K562 (cell line): ENCODE results near the gene OR6Y1. TPM values are rescaled to one million over a fixed set of nuclear protein-coding genes. Genes with fewer than 3 reads are reported as not detected.

ENCODE experiments used
- ATAC-seq: fragments of 200-7000 bp; cut with Tn5 transposase; 3 replicates; pipeline ENCODE4 v1.9.1; 2020; ENCODE audit warnings: moderate library complexity
- BruUV-seq: library from RNA; stranded (reverse); fragments of 400-500 nt; replicated peaks from 2 replicates; lab custom pipeline; 2021; lab: Mats Ljungman, UMichigan
- CTCF ChIA-PET: fragments of 300-600 bp; formaldehyde crosslinking; extraction: SDS; loops from one replicate; lab custom pipeline; 2021; ENCODE audit warnings: low intra/inter-chr PET ratio; lab: Yijun Ruan, JAX
- POLR2A ChIA-PET: fragments of 300-600, 350-650 bp; sonication (Branson Sonifier 250); formaldehyde crosslinking; extraction: SDS; loops from one replicate; lab custom pipeline; 2021; ENCODE audit warnings: antibody characterized with exemption, inconsistent platforms; lab: Yijun Ruan, JAX
- DNase-seq, 4 experiments: peaks; one replicate each; pipeline versions ENCODE4 v3.0.0 to v3.0.0-alpha.2; 2011 to 2018; ENCODE audit warnings: low spot score in 3 of 4, mixed read lengths in 3 of 4; ENCODE audit errors: extremely low read depth in 1 of 4
- FAIRE-seq: peaks from 2 replicates; lab custom pipeline; 2011; peaks lifted over from hg19 to GRCh38; lab: Jason Lieb, UNC
- H2AFZ ChIP-seq: 2 replicates; pipeline ENCODE4 v1.6.0; 2011; ENCODE audit warnings: low read depth, low read length, control low read depth, inconsistent platforms
- H3K27ac ChIP-seq: fragments of 200-600 bp; 3 replicates; pipeline ENCODE4 v1.8.0; 2011; ENCODE audit warnings: low read depth, mild to moderate bottlenecking, control low read depth, inconsistent platforms, low read length, moderate library complexity, mixed read lengths; ENCODE audit errors: extremely low read depth
- H3K27me3 ChIP-seq, 2 experiments: fragments of 300-600 bp in 1 of 2; 2 replicates in 1 of 2; 3 replicates in 1 of 2; pipeline versions ENCODE4 v1.6.0 to v1.8.0; 2011; ENCODE audit warnings: inconsistent platforms in 2 of 2, low read length in 2 of 2, mild to moderate bottlenecking in 1 of 2, mixed read lengths in 1 of 2, moderate library complexity in 1 of 2; ENCODE audit not compliant: control insufficient read depth in 2 of 2, insufficient read depth in 2 of 2
- H3K36me3 ChIP-seq: fragments of 300-600 bp; 3 replicates; pipeline ENCODE4 v1.8.0; 2011; ENCODE audit warnings: mild to moderate bottlenecking, low read length, inconsistent platforms; ENCODE audit not compliant: control insufficient read depth, insufficient read depth
- H3K4me1 ChIP-seq, 2 experiments: fragments of 200-600 bp in 1 of 2; replicated peaks in 1 of 2; 2 replicates in 1 of 2; 3 replicates in 1 of 2; pipeline versions ENCODE4 v1.5.1 to v1.8.0; 2011; ENCODE audit warnings: inconsistent platforms in 2 of 2, low read length in 2 of 2, mild to moderate bottlenecking in 1 of 2, mixed read lengths in 1 of 2, moderate library complexity in 1 of 2; ENCODE audit not compliant: control insufficient read depth in 2 of 2, insufficient read depth in 2 of 2
- H3K4me2 ChIP-seq: 2 replicates; pipeline ENCODE4 v1.6.1; 2011; ENCODE audit warnings: low read length, control low read depth, inconsistent platforms, mixed read lengths; ENCODE audit not compliant: insufficient read depth
- H3K4me3 ChIP-seq: fragments of 200-600 bp; sonication (generic), shearing (Covaris generic); 2 replicates; pipeline ENCODE4 v1.5.1; 2016; ENCODE audit warnings: control low read depth, inconsistent platforms
- H3K79me2 ChIP-seq: fragments of 200-600 bp; 3 replicates; pipeline ENCODE4 v1.8.0; 2011; ENCODE audit warnings: low read length, inconsistent platforms; ENCODE audit not compliant: control insufficient read depth, insufficient read depth
- H3K9ac ChIP-seq, 2 experiments: 2 replicates each; pipeline versions ENCODE4 v1.6.0 to v1.6.1; 2011; ENCODE audit warnings: low read depth in 2 of 2, low read length in 2 of 2, control low read depth in 1 of 2, inconsistent platforms in 1 of 2, mild to moderate bottlenecking in 1 of 2, mixed read lengths in 1 of 2; ENCODE audit not compliant: insufficient read depth in 1 of 2
- H3K9me1 ChIP-seq: one replicate; pipeline ENCODE4 v1.6.0; 2011; ENCODE audit warnings: inconsistent platforms, mild to moderate bottlenecking, low read length, moderate library complexity; ENCODE audit not compliant: control insufficient read depth, insufficient read depth
- H3K9me3 ChIP-seq: replicated peaks from 2 replicates; pipeline ENCODE4 v1.5.1; 2011; ENCODE audit warnings: low read depth, low read length, inconsistent platforms; ENCODE audit not compliant: control insufficient read depth, insufficient read depth
- H4K20me1 ChIP-seq: replicated peaks from 2 replicates; pipeline ENCODE4 v1.6.1; 2011; ENCODE audit warnings: low read length, inconsistent platforms, mixed read lengths; ENCODE audit not compliant: control insufficient read depth, insufficient read depth
- E2F3 ChIP-seq: fragments of 250-450 bp; sonication (Bioruptor Pico); IDR thresholded peaks from 2 replicates; pipeline ENCODE4 v1.4.0; 2020; ENCODE audit warnings: mild to moderate bottlenecking
- FOXK1 ChIP-seq: sonication (generic); formaldehyde crosslinking; IDR thresholded peaks from 2 replicates; pipeline ENCODE4 v1.8.0; 2022; ENCODE audit warnings: missing genetic modification reagents, mild to moderate bottlenecking, borderline replicate concordance
- HEY1 ChIP-seq: fragments of 250-450 bp; sonication (Bioruptor Pico); IDR thresholded peaks from 2 replicates; pipeline ENCODE4 v1.5.0; 2020; ENCODE audit warnings: mild to moderate bottlenecking, moderate library complexity, borderline replicate concordance
- NFIX ChIP-seq: fragments of 250-450 bp; sonication (Bioruptor Pico); IDR thresholded peaks from 2 replicates; pipeline ENCODE4 v1.4.0; 2020; ENCODE audit warnings: low read depth, mild to moderate bottlenecking, moderate library complexity
- NFYB ChIP-seq: IDR thresholded peaks from 2 replicates; pipeline ENCODE4 v1.6.1; 2011; ENCODE audit warnings: mild to moderate bottlenecking, moderate library complexity; ENCODE audit not compliant: insufficient read length; ENCODE audit errors: extremely low read depth
- SMAD4 ChIP-seq: fragments of 250-450 bp; sonication (Bioruptor Pico); conservative IDR thresholded peaks from 2 replicates; pipeline ENCODE4 v1.8.0; 2021; ENCODE audit warnings: inconsistent platforms, mild to moderate bottlenecking, moderate library complexity
- SMC3 ChIP-seq: conservative IDR thresholded peaks from 2 replicates; pipeline ENCODE4 v1.6.1; 2011; ENCODE audit warnings: low read depth, low read length, improper control_type of control experiment; ENCODE audit not compliant: insufficient read depth
- SNIP1 ChIP-seq: fragments of 450-650 bp; IDR thresholded peaks from 2 replicates; pipeline ENCODE4 v1.7.1; 2017; ENCODE audit warnings: low read depth, mild to moderate bottlenecking
- ZBTB12 ChIP-seq: fragments of 250-450 bp; sonication (Bioruptor Pico); IDR thresholded peaks from 2 replicates; pipeline ENCODE4 v1.4.0; 2020
- ZBTB33 ChIP-seq: sonication (generic); formaldehyde crosslinking; IDR thresholded peaks from 2 replicates; pipeline ENCODE4 v1.8.1; 2023; ENCODE audit warnings: mild to moderate bottlenecking, missing genetic modification reagents
- ZFP91 ChIP-seq: sonication (generic); formaldehyde crosslinking; IDR thresholded peaks from 2 replicates; pipeline ENCODE4 v1.8.0; 2022; ENCODE audit warnings: mild to moderate bottlenecking, missing genetic modification reagents
- ZNF395 ChIP-seq: fragments of 200-800 bp; sonication (Bioruptor generic); IDR thresholded peaks from 2 replicates; pipeline ENCODE4 v1.6.1; 2017; ENCODE audit warnings: missing genetic modification characterization, missing compliant biosample characterization
- ZNF445 ChIP-seq: fragments of 250-450 bp; sonication (Bioruptor Pico); IDR thresholded peaks from 2 replicates; pipeline ENCODE4 v1.4.0; 2020; ENCODE audit warnings: low read depth, mild to moderate bottlenecking, moderate library complexity
- WGBS: fragments of 100-300 bp; shearing (Covaris generic); methylation state at CpG from one replicate; pipeline ENCODE4 v1.1.6; 2016; ENCODE audit warnings: low coverage, mixed read lengths; ENCODE audit not compliant: insufficient coverage; ENCODE audit errors: missing lambda C conversion rate; 5-methylcytosine and 5-hydroxymethylcytosine counted together
- in situ Hi-C: fragments of 300-500 bp; cut with MboI; formaldehyde crosslinking; loops from 4 replicates; pipeline ENCODE4 v1.15.0; 2018; ENCODE audit warnings: inconsistent platforms, mixed read lengths
- intact Hi-C: fragments of 100-400 bp; cut with micrococcal nuclease; formaldehyde crosslinking; loops from 2 replicates; pipeline ENCODE4 v1.14.2; 2022
- polyA plus RNA-seq, 8 experiments: library from polyadenylated mRNA; depleted of rRNA in 4 of 8; stranded (reverse) in 5 of 8; unstranded in 3 of 8; fragments of >200 nt; fragmentation: Nextera tagmentation in 2 of 8; fragmentation: Illumina TruSeq in 1 of 8; extraction: Ambion mirVana in 2 of 8; extraction: Trizol in 1 of 8; gene quantifications; 2 replicates each; pipeline versions ENCODE4 v1.2.1 to v1.2.3, GENCODE V29; 2011 to 2014; ENCODE audit warnings: inconsistent platforms in 1 of 8, missing spikeins in 1 of 8
- total RNA-seq, 7 experiments: library from RNA; depleted of rRNA in 6 of 7; stranded (reverse); fragments of >200 nt in 6 of 7; fragmentation: Illumina TruSeq in 2 of 7; extraction: Trizol in 2 of 7; gene quantifications; 2 replicates each; pipeline versions ENCODE4 v1.2.1 to v1.2.3, GENCODE V29; 2011 to 2021; ENCODE audit warnings: low replicate concordance in 1 of 7

The OR6Y1 gene
- total and polyA plus RNA-seq, 9 of the 15 experiments (the other 6 are each of a cell fraction or from before 2014, with no cell fraction given): not detected

- TF ChIP-seq NFYB (no peak), E2F3 (CRISPR knock-in tag) (no peak), ZBTB12 (CRISPR knock-in tag) (no peak), SMC3 (no peak), FOXK1 (CRISPR knock-in tag) (no peak), ZBTB33 (CRISPR knock-in tag) (no peak)
These were observed 33.1 kb downstream of the OR6Y1 start (continued) for GRCh38 chr1:158520955-158521665.

- POLR2A ChIA-PET: no interaction called here
- in situ Hi-C loops (no loop called here), intact Hi-C loops (no loop called here)
- Histone ChIP-seq H3K4me1 (no peaks in the 10 kb centered on the region), H3K9me3 (no peaks in the 10 kb centered on the region), H3K36me3 (no peaks in the 10 kb centered on the region), H3K27me3 (no peaks in the 10 kb centered on the region), H3K9ac (no peak overlapping the region), H3K79me2 (no peaks in the 10 kb centered on the region), H2AFZ (no peak overlapping the region), H4K20me1 (no peaks in the 10 kb centered on the region), H3K9me1 (no peaks in the 10 kb centered on the region), H3K4me3 (no peak overlapping the region), H3K27ac (no peak overlapping the region), H3K4me2 (no peak overlapping the region)
- no peak for FAIRE-seq
- WGBS: 0% methylated on average over 1 of the region's 1 CpG
- ATAC-seq: no peak
- no peak for DNase-seq
- BruUV-seq: no TSS peak
- CTCF ChIA-PET: no interaction called here
- TF ChIP-seq ZNF445 (CRISPR knock-in tag) (no peak), NFIX (CRISPR knock-in tag) (no peak), SMAD4 (no peak), ZFP91 (CRISPR knock-in tag) (no peak), ZNF395 (CRISPR knock-in tag) (no peak), HEY1 (no peak), SNIP1 (no peak)
These were observed 34.2 kb downstream of the OR6Y1 start for GRCh38 chr1:158520021-158520420.
